T-helper 9 cell (primary cell): ENCODE results near the gene SRSF12.
"Not testable (repeated sequence)": the region's sequence is repeated elsewhere in the genome, so short reads cannot be mapped to it uniquely, and the experiment has no call there.

ENCODE experiments used
- DNase-seq: peaks from one replicate; pipeline ENCODE4 v3.0.0-alpha.2; 2020

SRSF12 gene

DNA sequence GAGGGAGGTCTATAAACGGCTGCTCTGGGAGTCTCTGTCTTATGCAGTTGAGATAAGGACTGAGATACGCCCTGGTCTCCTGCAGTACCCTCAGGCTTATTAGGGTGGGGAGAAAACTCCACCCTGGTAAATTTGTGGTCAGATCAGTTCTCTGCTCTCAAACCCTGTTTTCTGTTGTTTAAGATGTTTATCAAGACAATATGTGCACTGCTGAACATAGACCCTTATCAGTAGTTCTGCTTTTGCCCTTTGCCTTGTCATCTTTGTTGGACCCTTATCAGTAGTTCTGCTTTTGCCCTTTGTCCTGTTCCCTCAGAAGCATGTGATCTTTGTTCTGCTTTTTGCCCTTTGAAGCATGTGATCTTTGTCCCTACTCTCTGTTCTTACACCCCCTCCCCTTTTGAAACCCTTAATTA lies 10.4 kb upstream of the SRSF12 start:
- not testable (repeated sequence) for DNase-seq

DNA sequence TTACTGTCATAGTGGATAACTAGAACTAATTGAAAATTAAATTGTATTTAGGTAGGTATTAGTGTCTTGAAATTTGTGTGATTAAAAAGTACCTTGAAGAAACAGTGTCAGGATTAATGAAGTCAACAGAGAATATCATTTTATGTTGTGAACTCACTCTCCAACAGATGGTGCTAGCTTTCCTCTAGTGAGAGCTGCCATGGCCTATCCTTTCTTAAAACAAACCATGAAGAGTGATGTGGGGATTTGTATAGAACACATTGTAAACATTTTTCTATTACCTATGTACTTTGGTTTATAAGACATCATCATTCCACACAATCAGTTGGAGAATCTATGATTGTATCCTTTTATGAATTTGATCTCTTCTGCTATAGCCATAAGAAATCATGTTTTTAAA lies 4.8 kb upstream of the SRSF12 start:
- DNase-seq: no peak

DNA sequence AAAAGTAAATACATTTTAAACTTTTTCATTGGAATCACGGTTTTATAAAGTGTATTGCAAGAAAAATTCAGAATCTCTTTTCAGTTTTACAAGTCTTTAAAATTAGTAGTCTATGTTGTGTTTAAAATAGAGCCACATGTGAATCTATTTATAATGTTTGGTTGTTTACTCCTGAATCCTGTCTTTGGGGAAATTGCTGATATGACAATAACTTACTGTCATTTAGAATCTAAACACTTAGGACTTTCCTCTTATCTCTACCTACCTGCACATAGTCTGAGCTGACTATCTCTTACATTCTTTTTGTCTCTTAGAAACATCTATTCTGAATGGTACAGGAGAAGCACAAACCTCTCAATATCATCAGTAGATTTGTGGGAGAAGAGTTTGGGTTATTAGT lies 4.1 kb upstream of the SRSF12 start:
- DNase-seq: no peak

DNA sequence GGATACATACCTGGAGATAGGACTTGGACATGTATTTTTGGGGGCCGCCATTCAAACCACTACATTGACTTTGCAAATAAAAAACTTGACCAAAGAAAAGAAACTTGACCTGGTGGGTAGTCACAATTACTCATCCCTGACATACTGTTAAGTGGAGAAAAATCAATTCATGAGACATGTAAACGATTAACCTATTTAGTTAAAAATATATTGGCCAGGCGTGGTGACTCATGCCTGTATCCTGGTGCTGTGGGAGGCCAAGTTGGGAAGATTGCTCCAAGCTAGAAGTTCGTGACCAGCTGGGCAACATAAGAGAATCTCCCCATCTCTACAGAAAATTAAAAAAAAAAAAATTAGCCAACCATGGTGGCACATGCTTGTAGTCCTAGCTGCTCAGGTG lies 2.5 kb upstream of the SRSF12 start:
- DNase-seq: no peak

DNA sequence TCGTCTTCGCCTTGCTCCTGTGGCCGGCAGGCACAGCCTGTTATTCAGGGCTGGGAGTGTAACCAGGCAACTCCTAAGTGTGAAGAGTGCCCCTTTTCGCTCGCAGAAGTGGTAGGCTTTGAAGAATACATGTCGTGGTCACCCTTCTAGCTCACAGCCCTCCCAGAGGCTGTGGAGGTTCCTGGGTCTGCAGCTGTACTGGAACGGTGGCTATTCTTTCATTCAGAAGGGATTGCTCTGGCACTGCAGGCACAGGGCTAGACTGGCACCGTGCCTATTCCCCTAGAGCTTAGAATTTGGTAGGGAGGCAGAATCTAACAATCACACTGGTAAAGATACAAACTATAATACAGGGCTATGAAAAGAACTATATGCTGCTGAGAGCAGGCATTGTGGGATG lies 1.1 kb upstream of the SRSF12 start:
- no peak for DNase-seq

- DNase-seq: no peak
These were observed 1.2 kb downstream of the SRSF12 start for GRCh38 chr6:89116702-89117101.

GRCh38 chr6:89111933-89112332 lies 5.9 kb downstream of the SRSF12 start:
- DNase-seq: no peak

DNA sequence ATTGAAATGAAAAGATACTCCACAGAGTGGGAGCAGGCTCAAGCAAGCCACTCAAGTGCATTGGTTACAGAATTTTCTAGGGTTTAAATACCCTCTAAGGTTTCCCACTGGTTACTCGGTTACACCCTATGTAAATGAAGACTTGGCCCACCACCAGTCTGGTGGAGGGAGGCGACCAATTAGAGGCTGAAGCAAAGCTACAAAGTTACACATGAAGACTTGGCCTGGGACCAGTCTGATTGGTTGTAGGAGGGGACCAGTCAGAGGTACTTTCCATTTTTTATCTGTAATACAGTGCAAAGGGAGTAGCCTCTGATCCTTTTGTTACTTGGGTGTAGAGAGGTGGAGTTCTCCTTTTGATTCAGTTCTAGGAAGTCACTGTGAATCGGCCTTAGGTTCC lies 7.6 kb downstream of the SRSF12 start:
- DNase-seq: no peak

DNA sequence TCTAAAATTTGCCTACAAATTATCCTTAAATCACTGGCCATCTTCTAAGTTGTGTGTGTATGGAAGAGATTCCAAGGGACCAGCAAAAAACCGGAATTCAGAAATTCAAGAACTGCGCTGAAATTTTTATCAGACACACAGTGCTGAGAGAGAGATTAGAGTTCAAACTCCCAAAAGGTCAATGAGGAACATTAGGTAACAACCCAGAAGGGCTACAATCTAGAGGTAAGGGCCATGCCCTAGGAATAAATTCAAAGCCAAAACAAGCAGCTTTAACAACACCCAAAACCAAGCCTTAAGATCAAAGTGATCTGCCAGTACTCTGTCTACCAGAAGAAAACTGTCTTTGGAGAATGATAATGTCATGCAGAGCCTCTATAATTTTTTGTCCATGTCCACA lies 17.8 kb downstream of the SRSF12 start:
- DNase-seq: no peak

DNA sequence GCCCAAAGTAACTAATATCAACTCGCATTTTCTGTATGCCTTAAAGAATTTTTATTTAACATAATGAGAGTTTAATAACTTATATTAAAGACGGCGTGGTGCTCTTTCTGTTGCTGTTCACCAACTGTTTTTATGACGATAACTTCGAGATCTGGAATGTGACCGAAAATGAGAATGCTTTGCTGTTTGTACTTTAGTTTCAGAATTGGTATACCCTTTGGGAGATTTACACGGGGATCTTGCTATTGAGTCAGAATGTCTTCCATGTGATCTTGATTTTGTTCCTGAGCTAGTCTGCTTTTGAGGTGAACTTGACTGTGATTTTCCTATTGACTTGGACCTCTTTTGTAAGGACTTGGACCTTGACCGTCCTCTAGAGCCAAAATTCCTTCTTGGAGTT lies 19.4 kb downstream of the SRSF12 start:
- no peak for DNase-seq

DNA sequence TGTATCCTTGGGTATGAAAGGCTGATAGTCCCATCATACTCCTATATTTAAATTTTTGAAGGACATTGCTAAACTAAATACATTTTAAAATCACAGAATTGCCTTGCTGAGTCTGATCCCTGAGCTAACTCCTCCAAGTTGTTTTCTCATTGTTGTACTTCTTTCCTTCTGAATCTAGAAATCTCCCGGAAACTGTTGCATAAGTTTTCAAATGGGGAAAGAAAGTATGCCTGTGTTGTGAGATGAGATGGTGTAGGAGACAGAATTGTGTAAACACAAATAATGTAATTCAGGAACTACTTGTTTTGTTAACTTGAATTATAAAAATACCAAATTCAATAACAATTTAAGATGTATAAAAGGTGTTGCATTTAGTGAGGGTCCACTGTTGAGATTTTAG lies 30.0 kb downstream of the SRSF12 start:
- no peak for DNase-seq

DNA sequence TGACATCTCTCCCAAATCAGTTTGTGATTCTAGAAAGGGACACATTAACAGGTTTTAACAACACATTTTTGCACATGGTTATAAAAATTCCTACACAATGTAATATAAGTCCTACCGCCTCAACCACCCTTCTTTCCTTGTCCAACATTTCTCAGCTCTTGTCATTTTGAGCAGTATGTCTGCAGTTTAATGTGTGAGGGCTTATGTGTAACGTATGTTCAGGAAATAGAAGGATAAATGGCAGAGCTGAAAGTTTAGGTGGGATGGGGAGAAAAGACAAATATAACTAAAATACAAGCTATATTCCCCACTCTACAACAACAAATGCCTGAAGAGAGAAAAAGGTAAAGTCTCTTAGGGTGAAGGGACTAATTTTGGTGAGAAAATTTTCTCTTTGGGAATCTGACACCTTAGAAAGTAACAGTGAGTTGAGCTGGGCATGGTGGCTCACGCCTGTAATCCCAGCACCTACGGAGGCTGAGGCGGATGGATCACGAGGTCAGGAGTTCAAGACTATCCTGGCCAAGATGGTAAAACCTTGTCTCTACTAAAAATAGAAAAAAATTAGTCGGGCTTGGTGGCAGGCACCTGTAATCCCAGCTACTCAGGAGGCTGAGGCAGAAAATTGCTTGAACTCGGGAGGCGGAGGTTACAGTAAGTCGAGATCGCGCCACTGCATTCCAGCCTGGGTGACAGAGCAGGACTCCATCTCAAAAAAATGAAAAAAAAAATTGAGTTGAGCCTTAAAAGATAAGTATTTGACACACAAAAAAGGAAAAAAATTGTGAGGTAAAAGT lies 32.3 kb downstream of the SRSF12 start:
- DNase-seq: no peak

GRCh38 chr6:89084954-89085353 lies 32.9 kb downstream of the SRSF12 start:
- DNase-seq: no peak

- no peak for DNase-seq
These were observed 33.3 kb downstream of the SRSF12 start for GRCh38 chr6:89084542-89084941.

GRCh38 chr6:89082486-89082891 lies 35.4 kb downstream of the SRSF12 start:
- no peak for DNase-seq

- peak; percentile 100 for DNase-seq
These were observed 36.2 kb downstream of the SRSF12 start for GRCh38 chr6:89081423-89082322.

- DNase-seq: peak; percentile 22
These were observed 36.8 kb downstream of the SRSF12 start for GRCh38 chr6:89081129-89081422.

GRCh38 chr6:89080281-89081128 lies 37.4 kb downstream of the SRSF12 start, which contains the start of gene PNRC1:
TSS of gene PNRC1 (plus strand) at chr6:89080751. CDS start at chr6:89080895, 144 bp downstream.
- peak; percentile 100 for DNase-seq

DNA sequence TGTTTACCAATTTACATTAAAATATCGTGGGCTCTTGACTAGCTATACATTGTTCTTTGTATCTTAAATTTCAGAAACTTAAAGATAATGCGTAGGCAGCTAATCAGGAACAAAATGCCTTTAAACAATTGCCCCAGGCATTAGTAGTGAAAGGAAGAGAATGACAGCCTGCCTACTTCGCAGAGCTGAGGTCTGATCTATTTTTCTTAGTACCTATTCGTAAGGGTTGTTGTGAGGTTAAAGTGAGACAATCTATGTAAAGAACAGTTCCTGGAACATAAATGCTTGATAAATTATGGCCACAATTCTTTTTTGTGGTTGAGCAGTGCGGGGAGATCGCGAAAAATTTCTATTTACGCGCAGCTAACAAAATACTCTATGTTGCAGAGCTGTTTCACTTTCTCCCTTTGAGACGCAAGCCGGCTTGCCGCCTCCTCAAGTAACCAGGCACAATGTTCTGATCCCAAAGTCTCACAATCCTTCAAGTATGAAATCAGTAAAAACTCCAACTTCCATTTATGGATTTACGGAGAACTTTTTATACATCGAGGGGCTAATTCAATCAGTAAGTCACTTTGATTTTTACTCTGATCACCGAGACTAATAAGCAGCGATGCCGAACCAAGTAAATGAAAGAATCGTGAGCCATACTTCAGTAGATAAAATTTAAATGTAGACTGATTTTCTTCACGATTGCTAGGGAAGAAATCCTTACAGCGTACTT lies 38.2 kb downstream of the SRSF12 start:
- DNase-seq: peak; percentile 28

GRCh38 chr6:89073840-89074239 lies 44.0 kb downstream of the SRSF12 start:
- no peak for DNase-seq

GRCh38 chr6:89073014-89073620 lies 44.8 kb downstream of the SRSF12 start:
- no peak for DNase-seq

GRCh38 chr6:89071036-89071435 lies 46.8 kb downstream of the SRSF12 start:
- no peak for DNase-seq
